PC-3 (cell line): ENCODE data around the gene SLC16A7.

Source experiments
- EZH2 ChIP-seq: fragments of 300-600 bp; sonication (generic); IDR thresholded peaks from one replicate; pipeline ENCODE4 v1.6.1; 2017; ENCODE audit warnings: antibody characterized with exemption, mild to moderate bottlenecking, low read length; ENCODE audit not compliant: unreplicated experiment
- EZH2phosphoT487 ChIP-seq: fragments of 300-600 bp; sonication (generic); IDR thresholded peaks from 2 replicates; pipeline ENCODE4 v1.6.1; 2018; ENCODE audit warnings: mild to moderate bottlenecking, antibody characterized with exemption, low read length, borderline replicate concordance
- TF ChIP-seq, protein P1 (sequence below): fragments of 300-600 bp; sonication (generic); conservative IDR thresholded peaks from 2 replicates; pipeline ENCODE4 v1.5.1; 2017; ENCODE audit warnings: antibody characterized with exemption, low read depth, mild to moderate bottlenecking, low read length

DNA sequence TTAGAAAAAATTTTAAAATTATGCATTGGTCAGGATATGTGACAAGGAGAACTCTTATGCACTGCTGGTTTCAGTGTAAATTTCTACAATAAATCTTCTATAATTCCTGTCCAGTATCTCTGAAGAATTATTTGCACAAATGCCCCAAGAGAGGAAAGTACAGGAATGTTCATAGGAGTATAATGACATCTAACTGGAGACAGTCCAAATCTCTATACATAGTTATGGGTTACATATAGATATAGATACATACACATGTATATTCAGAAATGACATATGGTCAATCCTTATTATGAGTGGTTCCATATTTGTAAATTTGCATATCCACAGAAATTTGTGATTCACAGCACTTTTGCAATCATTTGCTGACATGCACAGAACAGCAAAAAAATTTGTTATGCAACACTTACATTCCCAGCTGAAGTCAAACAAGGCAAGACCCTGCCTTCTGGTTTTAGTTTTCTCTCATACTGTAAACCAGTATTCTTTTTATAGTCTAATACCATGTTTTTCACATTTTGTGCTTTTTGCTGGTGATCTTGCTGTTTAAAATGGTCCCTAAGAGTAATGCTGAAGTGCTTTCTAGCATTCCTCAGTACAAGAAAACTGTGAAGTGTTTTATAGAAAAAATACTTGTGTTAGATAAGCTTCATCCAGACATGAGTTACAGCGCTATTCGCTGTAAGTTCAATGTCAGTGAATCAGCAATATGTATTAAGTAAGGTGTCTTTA is 103.8 kb downstream of the SLC16A7 start:
- TF ChIP-seq, protein P1, sequence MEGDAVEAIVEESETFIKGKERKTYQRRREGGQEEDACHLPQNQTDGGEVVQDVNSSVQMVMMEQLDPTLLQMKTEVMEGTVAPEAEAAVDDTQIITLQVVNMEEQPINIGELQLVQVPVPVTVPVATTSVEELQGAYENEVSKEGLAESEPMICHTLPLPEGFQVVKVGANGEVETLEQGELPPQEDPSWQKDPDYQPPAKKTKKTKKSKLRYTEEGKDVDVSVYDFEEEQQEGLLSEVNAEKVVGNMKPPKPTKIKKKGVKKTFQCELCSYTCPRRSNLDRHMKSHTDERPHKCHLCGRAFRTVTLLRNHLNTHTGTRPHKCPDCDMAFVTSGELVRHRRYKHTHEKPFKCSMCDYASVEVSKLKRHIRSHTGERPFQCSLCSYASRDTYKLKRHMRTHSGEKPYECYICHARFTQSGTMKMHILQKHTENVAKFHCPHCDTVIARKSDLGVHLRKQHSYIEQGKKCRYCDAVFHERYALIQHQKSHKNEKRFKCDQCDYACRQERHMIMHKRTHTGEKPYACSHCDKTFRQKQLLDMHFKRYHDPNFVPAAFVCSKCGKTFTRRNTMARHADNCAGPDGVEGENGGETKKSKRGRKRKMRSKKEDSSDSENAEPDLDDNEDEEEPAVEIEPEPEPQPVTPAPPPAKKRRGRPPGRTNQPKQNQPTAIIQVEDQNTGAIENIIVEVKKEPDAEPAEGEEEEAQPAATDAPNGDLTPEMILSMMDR: no peak
- TF ChIP-seq EZH2phosphoT487: no peak
- TF ChIP-seq EZH2: no peak
